CD14-positive monocyte (primary cell): ENCODE measurements around the gene GLG1. TPM values are rescaled to one million over a fixed set of nuclear protein-coding genes. Genes with fewer than 3 reads are reported as not detected.

Experiments used
- DNase-seq, 3 donors: peaks; one replicate each; pipeline ENCODE4 v3.0.0-alpha.2; 2011 to 2022
- H2AFZ ChIP-seq: 2 replicates; pipeline ENCODE4 v1.6.0; 2012; ENCODE audit warnings: mild to moderate bottlenecking, low read depth, low read length, inconsistent platforms; ENCODE audit not compliant: insufficient read depth, poor library complexity, severe bottlenecking
- H3K27ac ChIP-seq, 2 donors: 1 replicate in 1 of 2; 2 replicates in 1 of 2; pipeline ENCODE4 v1.5.1; 2012 to 2013; ENCODE audit warnings: low read length in 2 of 2, control low read depth in 1 of 2, inconsistent platforms in 1 of 2, low read depth in 1 of 2, mild to moderate bottlenecking in 1 of 2
- H3K27me3 ChIP-seq, 2 donors: one replicate each; pipeline versions ENCODE4 v1.6.0 to v1.6.1; 2011 to 2013; ENCODE audit warnings: low read length in 2 of 2; ENCODE audit not compliant: control insufficient read depth in 2 of 2, insufficient read depth in 2 of 2
- H3K36me3 ChIP-seq, 2 donors: replicated peaks in 1 of 2; 1 replicate in 1 of 2; 2 replicates in 1 of 2; pipeline versions ENCODE4 v1.5.1 to v1.6.1; 2012 to 2013; ENCODE audit warnings: low read length in 2 of 2, control low read depth in 1 of 2, inconsistent platforms in 1 of 2, mild to moderate bottlenecking in 1 of 2; ENCODE audit not compliant: insufficient read depth in 2 of 2, control insufficient read depth in 1 of 2
- H3K4me1 ChIP-seq, 2 donors: 1 replicate in 1 of 2; 2 replicates in 1 of 2; pipeline versions ENCODE4 v1.5.1 to v1.6.1; 2012 to 2013; ENCODE audit warnings: low read length in 2 of 2, control low read depth in 1 of 2, inconsistent platforms in 1 of 2, mild to moderate bottlenecking in 1 of 2, moderate library complexity in 1 of 2; ENCODE audit not compliant: insufficient read depth in 2 of 2, control insufficient read depth in 1 of 2
- H3K4me2 ChIP-seq: replicated peaks from 2 replicates; pipeline ENCODE3; 2012; ENCODE audit warnings: low read length, moderate library complexity, mild to moderate bottlenecking; ENCODE audit not compliant: poor library complexity, severe bottlenecking; ENCODE audit errors: extremely low read depth
- H3K4me3 ChIP-seq, 3 experiments: fragments of 200-600 bp in 1 of 3; sonication (generic) in 1 of 3; replicated peaks in 1 of 3; 1 replicate in 2 of 3; 2 replicates in 1 of 3; pipeline ENCODE4 v1.5.1; 2011 to 2013; ENCODE audit warnings: low read length in 3 of 3, mild to moderate bottlenecking in 3 of 3, control low read depth in 2 of 3, low read depth in 2 of 3, inconsistent platforms in 1 of 3, moderate library complexity in 1 of 3
- H3K79me2 ChIP-seq: 2 replicates; pipeline ENCODE4 v1.6.0; 2012; ENCODE audit warnings: mild to moderate bottlenecking, control low read depth, inconsistent platforms, low read length, moderate library complexity; ENCODE audit not compliant: insufficient read depth
- H3K9ac ChIP-seq: 2 replicates; pipeline ENCODE4 v1.6.0; 2017; ENCODE audit warnings: low read length, mild to moderate bottlenecking; ENCODE audit not compliant: insufficient read depth, poor library complexity, severe bottlenecking
- H3K9me3 ChIP-seq, 2 donors: replicated peaks in 1 of 2; 1 replicate in 1 of 2; 2 replicates in 1 of 2; pipeline versions ENCODE4 v1.5.1 to v1.6.1; 2012 to 2013; ENCODE audit warnings: low read length in 2 of 2, control low read depth in 1 of 2; ENCODE audit not compliant: control insufficient read depth in 1 of 2, insufficient read depth in 1 of 2
- H4K20me1 ChIP-seq: 2 replicates; pipeline ENCODE4 v1.6.0; 2012; ENCODE audit warnings: mild to moderate bottlenecking, low read length, control low read depth, moderate library complexity; ENCODE audit not compliant: insufficient read depth
- H3K27ac Mint-ChIP-seq, 7 donors: one replicate each; pipeline ENCODE4 v1.8.0; 2020; ENCODE audit warnings: mild to moderate bottlenecking in 7 of 7, mixed read lengths in 7 of 7, moderate library complexity in 6 of 7, inconsistent platforms in 2 of 7
- H3K27me3 Mint-ChIP-seq, 3 donors: one replicate each; pipeline ENCODE4 v1.8.0; 2021 to 2022; ENCODE audit warnings: low read depth in 3 of 3, mild to moderate bottlenecking in 3 of 3, mixed read lengths in 3 of 3, moderate library complexity in 3 of 3, inconsistent platforms in 1 of 3
- H3K36me3 Mint-ChIP-seq, 2 donors: one replicate each; pipeline ENCODE4 v1.8.0; 2020; ENCODE audit warnings: mixed read lengths in 2 of 2, inconsistent platforms in 1 of 2, mild to moderate bottlenecking in 1 of 2
- H3K4me1 Mint-ChIP-seq: one replicate; pipeline ENCODE4 v1.8.0; 2020; ENCODE audit warnings: mild to moderate bottlenecking, mixed read lengths
- H3K4me3 Mint-ChIP-seq, 2 donors: one replicate each; pipeline ENCODE4 v1.8.0; 2020; ENCODE audit warnings: mild to moderate bottlenecking in 2 of 2, mixed read lengths in 2 of 2, moderate library complexity in 1 of 2
- H3K9me3 Mint-ChIP-seq, 7 donors: one replicate each; pipeline ENCODE4 v1.8.0; 2020 to 2022; ENCODE audit warnings: mixed read lengths in 7 of 7, mild to moderate bottlenecking in 6 of 7, moderate library complexity in 6 of 7, inconsistent platforms in 2 of 7
- WGBS: methylation state at CpG from one replicate; pipeline ENCODE4 v1.1.5; 2013; ENCODE audit warnings: missing lambda C conversion rate; ENCODE audit not compliant: insufficient coverage; 5-methylcytosine and 5-hydroxymethylcytosine counted together
- intact Hi-C, 2 donors: fragments of 100-400 bp; cut with micrococcal nuclease; formaldehyde crosslinking; loops; one replicate each; pipeline versions ENCODE4 v1.15.0 to v1.15.1; 2023
- polyA plus RNA-seq, 3 donors: library from polyadenylated mRNA; depleted of rRNA in 1 of 3; unstranded in 2 of 3; stranded (reverse) in 1 of 3; fragments of 300-500 nt in 2 of 3; fragments of >200 nt in 1 of 3; fragmentation: Illumina TruSeq in 2 of 3; gene quantifications; 1 replicate in 2 of 3; 2 replicates in 1 of 3; pipeline ENCODE4 v1.2.3, GENCODE V29; 2012 to 2021
- TF ChIP-seq, protein P1 (sequence below): fragments of 200-600 bp; IDR thresholded peaks from one replicate; pipeline ENCODE4 v1.8.0; 2022; ENCODE audit warnings: antibody characterized with exemption, mild to moderate bottlenecking

The GLG1 gene
- polyA plus RNA-seq, 3 donors, result 40.3 to 69.1 (median 51.1) TPM

GRCh38 chr16:74561626-74562025, 45.3 kb downstream of the GLG1 start:
- Mint-ChIP-seq H3K27ac (no peak overlapping the region), H3K4me3 (no peak overlapping the region), H3K9me3 (no peaks in the 10 kb centered on the region), H3K36me3 (peaks cover 3 to 13% of the 10 kb centered on the region in 2 donors), H3K4me1 (peaks cover 40% of the 10 kb centered on the region), H3K27me3 (no peaks in the 10 kb centered on the region)
- Histone ChIP-seq H3K27me3 (no peaks in the 10 kb centered on the region), H3K9ac (no peak overlapping the region), H3K4me1 (peaks cover 29 to 41% of the 10 kb centered on the region in 2 donors), H3K36me3 (peaks cover 0 to 5% of the 10 kb centered on the region in 2 donors), H3K4me3 (no peak overlapping the region), H3K27ac (no peak overlapping the region), H3K9me3 (no peaks in the 10 kb centered on the region), H4K20me1 (peaks cover 80% of the 10 kb centered on the region), H3K4me2 (no peak overlapping the region), H3K79me2 (peaks cover 89% of the 10 kb centered on the region), H2AFZ (no peak overlapping the region)
- TF ChIP-seq, protein P1, sequence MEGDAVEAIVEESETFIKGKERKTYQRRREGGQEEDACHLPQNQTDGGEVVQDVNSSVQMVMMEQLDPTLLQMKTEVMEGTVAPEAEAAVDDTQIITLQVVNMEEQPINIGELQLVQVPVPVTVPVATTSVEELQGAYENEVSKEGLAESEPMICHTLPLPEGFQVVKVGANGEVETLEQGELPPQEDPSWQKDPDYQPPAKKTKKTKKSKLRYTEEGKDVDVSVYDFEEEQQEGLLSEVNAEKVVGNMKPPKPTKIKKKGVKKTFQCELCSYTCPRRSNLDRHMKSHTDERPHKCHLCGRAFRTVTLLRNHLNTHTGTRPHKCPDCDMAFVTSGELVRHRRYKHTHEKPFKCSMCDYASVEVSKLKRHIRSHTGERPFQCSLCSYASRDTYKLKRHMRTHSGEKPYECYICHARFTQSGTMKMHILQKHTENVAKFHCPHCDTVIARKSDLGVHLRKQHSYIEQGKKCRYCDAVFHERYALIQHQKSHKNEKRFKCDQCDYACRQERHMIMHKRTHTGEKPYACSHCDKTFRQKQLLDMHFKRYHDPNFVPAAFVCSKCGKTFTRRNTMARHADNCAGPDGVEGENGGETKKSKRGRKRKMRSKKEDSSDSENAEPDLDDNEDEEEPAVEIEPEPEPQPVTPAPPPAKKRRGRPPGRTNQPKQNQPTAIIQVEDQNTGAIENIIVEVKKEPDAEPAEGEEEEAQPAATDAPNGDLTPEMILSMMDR, result no peak
- no CpG with 5 or more reads among the region's 2 CpGs for WGBS
- no peak for DNase-seq
- intact Hi-C loops, result loop anchor here in 1 of 2 donors (5.0 kb wide), 1 partner anchor 46 kb away; the partner anchor contains the start of gene GLG1

DNA sequence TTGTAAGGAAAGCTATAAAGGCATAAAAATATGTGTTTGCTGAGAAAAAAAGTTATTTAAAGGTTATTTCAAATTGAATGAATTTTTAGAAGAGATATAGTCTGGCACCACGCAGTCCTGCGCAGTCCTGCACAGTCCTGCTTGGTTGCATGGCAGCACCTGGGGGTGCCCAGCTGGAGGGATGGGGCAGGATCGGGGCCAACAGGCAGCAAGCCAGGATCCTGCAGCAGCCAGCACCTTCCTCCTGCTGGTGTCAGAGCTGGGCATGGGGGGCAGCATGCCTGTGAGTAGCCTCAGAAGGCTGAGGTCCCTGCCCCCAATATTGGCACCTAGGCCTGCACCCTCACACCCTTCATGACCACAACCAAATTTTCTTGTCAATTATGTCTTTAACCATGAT, 46.0 kb downstream of the GLG1 start:
- no peak overlapping the region for H3K4me3 ChIP-seq
- Mint-ChIP-seq H3K36me3 (peaks cover 2 to 11% of the 10 kb centered on the region in 2 donors), H3K27ac (no peak overlapping the region), H3K9me3 (no peaks in the 10 kb centered on the region), H3K4me3 (no peak overlapping the region), H3K4me1 (peaks cover 40% of the 10 kb centered on the region), H3K27me3 (no peaks in the 10 kb centered on the region)
- no peak overlapping the region for H2AFZ ChIP-seq
- peaks cover 88% of the 10 kb centered on the region for H3K79me2 ChIP-seq
- DNase-seq, result no peak
- H3K4me1 ChIP-seq, result peaks cover 29 to 41% of the 10 kb centered on the region in 2 donors
- peaks cover 0 to 5% of the 10 kb centered on the region in 2 donors for H3K36me3 ChIP-seq
- H3K4me2 ChIP-seq, result no peak overlapping the region
- H3K27me3 ChIP-seq, result no peaks in the 10 kb centered on the region
- no peak overlapping the region for H3K27ac ChIP-seq
- 96% methylated on average over 3 of the region's 3 CpGs for WGBS
- intact Hi-C loops, result loop anchor here in 1 of 2 donors (5.0 kb wide), 1 partner anchor 46 kb away; the partner anchor contains the start of gene GLG1
- peaks cover 86% of the 10 kb centered on the region for H4K20me1 ChIP-seq
- no peaks in the 10 kb centered on the region for H3K9me3 ChIP-seq
- TF ChIP-seq, protein P1, result no peak
- H3K9ac ChIP-seq, result no peak overlapping the region
